ENCODE measurements around the gene GRHPR. TPM values are rescaled to one million over a fixed set of nuclear protein-coding genes. Genes with fewer than 3 reads are reported as not detected.

The GRHPR gene
- total RNA-seq, 2 donors from 2014 or later = 105 to 128 TPM

GRCh38 chr9:37485389-37486255, 63.1 kb downstream of the GRHPR start, which contains the start of gene POLR1E:
Gene POLR1E (plus strand): TSS chr9:37485948. CDS start chr9:37486048, 100 bp downstream.
- Histone ChIP-seq H3K36me3 (ENCODE audit: control insufficient read depth, insufficient read depth, low read length) (peaks cover 20% of the 10 kb centered on the region), H3K9ac (ENCODE audit: extremely low read depth, low read length, poor library complexity, severe bottlenecking) (peak within 1 kb of the TSS; percentile 45), H3K4me3 (ENCODE audit: low read length) (peak within 1 kb of the TSS; percentile 85), H3K27me3 (ENCODE audit: control insufficient read depth, insufficient read depth, low read length, poor library complexity, severe bottlenecking) (no peaks in the 10 kb centered on the region), H3K9me3 (ENCODE audit: control insufficient read depth, low read length) (no peaks in the 10 kb centered on the region), H3K27ac (ENCODE audit: low read depth, low read length) (no peak within 1 kb of the TSS), H3K4me1 (ENCODE audit: control insufficient read depth, insufficient read depth, low read length) (peaks cover 5% of the 10 kb centered on the region)
- H3K27me3 Mint-ChIP-seq (ENCODE audit: insufficient read depth) = peaks cover 2% of the 10 kb centered on the region
- WGBS, 2 experiments (ENCODE audit: insufficient coverage in 1 of 2, insufficient read length in 1 of 2) = 9 to 18% methylated on average over 10 to 56 of the region's 56 CpGs
- no peaks in the 10 kb centered on the region for H3K9me3 Mint-ChIP-seq
- peak within 1 kb of the TSS; percentile 89 for H3K4me3 Mint-ChIP-seq
- peaks cover 17% of the 10 kb centered on the region for H3K36me3 Mint-ChIP-seq (ENCODE audit: low read depth)
- H3K27ac Mint-ChIP-seq = peak within 1 kb of the TSS; percentile 84
- H3K4me1 Mint-ChIP-seq = peaks cover 23% of the 10 kb centered on the region
- DNase-seq = peak; percentile 99
- TF ChIP-seq CTCF (conservative IDR thresholded peaks at IDR 0.05) = no peak

DNA sequence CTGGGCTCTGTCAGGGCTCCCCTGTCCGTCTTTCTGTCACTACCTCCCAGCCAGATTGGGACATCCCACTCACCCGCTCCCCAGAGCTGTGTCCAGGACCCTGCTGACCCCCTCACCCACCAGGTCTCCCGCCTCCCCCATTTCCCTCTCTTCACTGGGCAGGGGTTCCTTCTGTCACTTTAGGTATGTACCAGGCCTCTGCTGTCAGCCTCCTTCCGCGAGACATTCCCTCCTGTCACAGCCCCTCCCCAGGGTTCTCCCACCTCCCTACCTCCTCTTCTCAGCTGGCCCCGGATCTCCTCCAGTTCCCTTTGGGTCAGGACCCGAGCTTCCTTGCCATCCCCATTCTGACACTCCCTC, 63.7 kb downstream of the GRHPR start:
- Histone ChIP-seq H3K4me1 (ENCODE audit: control insufficient read depth, insufficient read depth, low read length) (peaks cover 5% of the 10 kb centered on the region), H3K27me3 (ENCODE audit: control insufficient read depth, insufficient read depth, low read length, poor library complexity, severe bottlenecking) (no peaks in the 10 kb centered on the region), H3K27ac (ENCODE audit: low read depth, low read length) (no peak overlapping the region), H3K4me3 (ENCODE audit: low read length) (peak overlapping the region; percentile 85), H3K9me3 (ENCODE audit: control insufficient read depth, low read length) (no peaks in the 10 kb centered on the region), H3K36me3 (ENCODE audit: control insufficient read depth, insufficient read depth, low read length) (peaks cover 25% of the 10 kb centered on the region), H3K9ac (ENCODE audit: extremely low read depth, low read length, poor library complexity, severe bottlenecking) (peak overlapping the region; percentile 45)
- 2 to 3% methylated on average over 5 to 7 of the region's 7 CpGs for WGBS, 2 experiments (ENCODE audit: insufficient coverage in 1 of 2, insufficient read length in 1 of 2)
- Mint-ChIP-seq H3K27me3 (ENCODE audit: insufficient read depth) (peaks cover 2% of the 10 kb centered on the region), H3K4me3 (peak overlapping the region; percentile 89), H3K4me1 (peaks cover 23% of the 10 kb centered on the region), H3K9me3 (no peaks in the 10 kb centered on the region), H3K36me3 (ENCODE audit: low read depth) (peaks cover 19% of the 10 kb centered on the region), H3K27ac (peak overlapping the region; percentile 77)
- no peak for DNase-seq
- TF ChIP-seq CTCF (conservative IDR thresholded peaks at IDR 0.05) = no peak

Other genes starting within 250 kb of the GRHPR start
- 10 to 100 TPM; 12.5 to 19.4 TPM for gene ZBTB5, start 42.8 kb downstream of the GRHPR start, total RNA-seq
- 10 to 100 TPM; 23.5 to 25.2 TPM for gene POLR1E, start 63.3 kb downstream of the GRHPR start, total RNA-seq
- 10 to 100 TPM; 19.5 to 26.6 TPM for gene FBXO10, start 153.7 kb downstream of the GRHPR start, total RNA-seq
- gene TOMM5, start 169.9 kb downstream of the GRHPR start, total RNA-seq = 100 to 1,000 TPM; 110 to 115 TPM
- gene FRMPD1, start 228.3 kb downstream of the GRHPR start, total RNA-seq = under 1 TPM; 0.33 to 0.55 TPM